GM21447 (cell line): ENCODE measurements around the gene CD72.
A peak's percentile ranks its signal among the peaks of the same experiment; 100 is the strongest.
"Not testable (repeated sequence)": the region's sequence is repeated elsewhere in the genome, so short reads cannot be mapped to it uniquely, and the experiment has no call there.

ENCODE experiments used
- ATAC-seq: cut with Tn5 transposase; IDR thresholded peaks from one replicate; pipeline ENCODE4 v1.9.1; 2021; ENCODE audit not compliant: unreplicated experiment

CD72 gene

DNA sequence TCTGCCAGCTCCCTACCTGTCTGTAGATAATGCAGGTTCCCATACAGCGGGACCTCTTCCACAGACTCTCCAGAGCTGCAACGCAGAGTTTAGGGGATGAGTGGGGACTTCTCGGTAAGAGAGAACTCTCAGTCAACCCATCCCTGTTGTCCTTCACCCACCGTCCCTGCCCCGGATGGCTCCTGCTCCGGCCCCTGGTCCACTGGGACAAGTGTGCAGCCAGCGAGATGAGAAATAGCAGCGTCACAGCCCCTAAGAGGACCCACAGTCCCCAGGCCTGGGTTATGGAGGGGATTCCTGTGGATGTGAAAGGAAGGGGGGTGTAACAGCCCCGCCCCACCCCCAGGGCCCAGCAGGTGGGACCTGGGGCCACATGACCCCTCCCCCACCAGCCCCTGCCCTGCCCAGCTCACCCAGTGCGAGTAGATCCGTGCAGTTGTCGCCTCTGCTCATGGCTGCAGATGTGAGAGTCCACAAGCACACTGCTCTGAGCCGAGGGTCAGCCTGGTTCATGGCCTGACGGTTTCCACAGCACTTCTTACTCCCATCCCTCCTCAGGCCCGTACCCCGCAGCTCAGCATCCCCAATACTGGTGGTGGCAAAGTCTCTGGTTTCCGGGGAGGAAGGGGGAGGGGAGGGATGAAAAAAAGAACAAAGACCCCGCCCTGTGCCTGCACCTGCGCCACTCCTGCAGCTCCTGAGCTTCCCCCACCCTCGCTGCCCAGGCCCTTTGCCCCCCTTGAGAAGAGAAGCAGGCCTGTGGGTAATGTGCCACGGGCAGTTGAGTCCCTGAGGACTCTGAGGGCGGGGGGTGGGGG, 32.3 kb upstream of the CD72 start, which contains the start of gene SIT1:
Gene SIT1, minus strand, starts transcription at position 591 of the 818 bp plus-strand sequence. Its CDS starts 78 bp downstream, at position 513.
- ATAC-seq, result no peak

DNA sequence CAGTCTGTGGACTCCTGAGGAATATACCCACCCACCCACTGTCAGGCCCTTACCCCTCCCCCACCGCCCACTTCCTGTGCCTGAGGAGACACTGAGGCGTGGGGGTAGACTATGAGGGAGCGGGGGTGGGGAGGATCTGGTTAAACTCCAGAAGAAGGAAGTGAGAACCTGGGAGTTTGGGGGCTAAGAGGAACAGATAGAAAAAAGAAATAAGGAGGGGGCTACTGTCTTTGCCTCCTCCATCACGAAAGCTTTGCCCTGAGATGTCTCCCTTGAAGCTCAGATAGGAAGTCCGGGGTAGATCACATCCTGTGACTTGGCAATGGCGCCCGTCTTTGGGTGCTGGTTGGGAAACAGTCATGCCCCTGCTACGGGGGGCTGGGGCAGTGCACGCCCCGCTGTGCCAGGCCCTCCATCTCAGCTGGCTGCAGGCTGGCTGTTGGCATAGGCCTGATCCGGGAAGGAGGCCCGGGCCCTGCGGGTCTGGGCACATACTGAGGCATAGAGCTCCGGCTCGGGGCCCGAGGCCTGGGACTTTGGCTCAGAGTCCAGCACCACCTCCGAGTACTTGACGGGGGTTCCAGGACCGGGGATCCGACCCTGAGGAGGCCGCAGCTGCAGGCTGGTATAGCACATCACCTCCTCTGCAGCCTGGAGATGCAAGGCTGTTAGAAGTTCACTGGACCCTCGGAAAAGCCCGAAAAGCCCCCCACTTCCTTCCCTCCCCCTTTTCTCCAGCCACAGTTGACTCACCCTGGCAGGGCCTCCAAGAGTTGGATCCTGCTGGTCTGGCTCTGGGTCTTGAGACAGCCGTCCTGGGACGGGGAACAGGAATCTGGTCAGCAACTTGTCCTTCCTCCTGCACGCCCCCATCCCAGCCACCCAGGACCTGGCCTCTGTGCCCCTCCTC, 31.5 kb upstream of the CD72 start:
- no peak for ATAC-seq

DNA sequence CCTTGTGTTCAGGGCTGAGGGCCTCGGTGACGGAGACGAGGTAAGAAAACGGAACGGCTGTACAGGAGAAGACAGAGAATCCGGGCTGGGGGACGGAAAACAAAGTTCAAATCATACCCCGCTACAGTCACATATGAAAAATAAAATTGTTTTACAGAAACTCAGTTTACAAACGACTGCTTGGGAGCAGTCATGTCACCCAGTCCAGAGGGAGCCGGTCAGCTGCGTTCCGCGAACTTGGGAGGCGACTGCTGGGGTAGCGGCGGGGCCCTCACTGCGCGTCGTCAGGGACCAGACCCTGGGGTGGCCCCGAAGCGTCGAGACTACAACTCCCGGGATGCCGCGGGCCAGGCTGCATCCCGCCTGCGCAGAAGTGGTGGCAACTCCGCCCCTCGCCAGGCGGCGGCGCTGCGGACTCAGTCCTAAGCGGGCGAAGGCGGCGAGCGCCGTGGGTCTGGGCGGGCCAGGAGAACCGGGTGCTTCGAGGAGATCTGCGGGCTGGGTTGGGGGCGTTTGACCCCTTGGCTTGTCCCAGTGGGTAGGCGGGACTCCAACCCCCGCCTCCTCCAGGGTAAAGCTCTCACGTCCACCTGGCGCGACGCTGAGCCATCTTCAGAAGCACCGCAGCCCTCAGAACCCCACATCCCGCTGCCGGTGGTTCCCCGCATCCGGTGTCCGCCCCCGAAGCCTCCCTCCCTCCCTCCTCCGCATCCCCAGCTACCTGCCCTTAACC, 28.5 kb upstream of the CD72 start:
- peak; percentile 75 for ATAC-seq

DNA sequence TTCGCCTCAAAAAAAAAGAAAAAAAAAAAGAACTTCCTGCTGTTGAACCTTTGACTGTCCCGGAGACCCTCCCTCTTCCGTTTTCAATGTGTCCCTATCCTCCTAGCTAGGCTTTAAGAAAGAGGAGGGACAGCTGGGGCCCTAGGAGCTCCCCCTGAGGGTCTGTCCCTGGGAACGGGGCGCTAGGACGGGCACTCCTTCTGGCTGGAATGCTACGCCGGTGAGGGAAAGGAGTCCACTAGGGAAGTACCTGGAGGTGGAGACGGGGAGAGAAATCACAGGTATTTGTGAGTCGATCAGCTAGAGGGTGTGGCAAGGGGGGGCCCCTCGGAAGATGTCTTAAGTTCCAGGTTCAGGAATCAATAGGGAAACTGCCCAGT, 27.9 kb upstream of the CD72 start:
- ATAC-seq, result no peak

DNA sequence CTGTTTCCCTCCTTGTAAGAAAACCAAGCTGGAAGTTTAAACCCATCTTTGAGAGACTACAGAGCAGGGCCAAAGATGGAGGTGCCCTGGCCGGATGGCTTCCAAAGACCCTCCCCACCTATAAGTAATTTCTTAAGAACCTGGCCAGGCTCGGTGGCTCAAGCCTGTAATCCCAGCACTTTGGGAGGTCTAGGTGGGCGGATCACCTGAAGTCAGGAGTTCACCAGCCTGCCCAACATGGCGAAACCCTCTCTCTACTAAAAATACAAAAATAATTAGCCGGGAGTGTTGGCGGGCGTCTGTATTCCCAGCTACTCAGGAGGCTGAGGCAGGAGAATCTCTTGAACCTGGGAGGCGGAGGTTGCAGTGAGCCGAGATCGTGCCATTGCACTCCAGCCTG, 27.5 kb upstream of the CD72 start:
- ATAC-seq, result not testable (repeated sequence)

DNA sequence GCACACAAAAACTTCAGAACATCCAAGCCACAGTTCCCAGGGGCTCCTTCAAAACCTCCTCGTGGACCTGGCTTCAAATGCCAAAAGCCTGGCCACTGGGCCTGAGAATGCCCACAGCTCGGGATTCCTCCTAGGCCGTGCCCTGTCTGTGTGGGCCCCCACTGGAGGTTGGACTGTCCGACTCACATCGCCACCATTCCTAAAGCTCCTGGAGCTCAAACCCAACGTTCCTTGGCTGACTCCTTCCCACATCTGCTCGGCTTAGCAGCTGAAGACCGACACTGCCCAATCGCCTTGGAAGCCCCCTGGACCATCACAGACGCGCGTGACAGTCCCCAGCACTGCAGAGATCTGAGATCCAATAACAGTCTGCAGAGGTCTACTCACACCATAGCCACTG, 24.8 kb upstream of the CD72 start:
- no peak for ATAC-seq

DNA sequence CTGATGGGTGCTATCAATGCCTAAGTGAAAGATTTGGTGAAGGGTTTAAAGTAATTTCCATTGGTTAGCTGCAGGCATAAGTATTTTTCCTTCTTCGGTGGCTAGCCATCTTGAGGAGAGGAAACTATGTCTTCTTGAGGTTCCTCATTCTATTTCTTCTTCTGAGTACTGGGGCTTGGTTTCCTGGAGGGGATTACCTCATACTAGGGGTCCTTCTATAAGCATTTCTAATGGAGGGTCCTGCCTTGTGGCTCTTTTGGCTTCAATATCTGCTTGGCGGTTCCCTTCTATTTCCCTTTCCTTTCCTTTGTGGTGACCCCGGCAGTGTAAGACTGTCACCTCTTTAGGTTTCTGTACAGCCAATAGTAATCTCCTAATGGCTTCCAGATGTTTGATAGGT, 23.3 kb upstream of the CD72 start:
- not testable (repeated sequence) for ATAC-seq

DNA sequence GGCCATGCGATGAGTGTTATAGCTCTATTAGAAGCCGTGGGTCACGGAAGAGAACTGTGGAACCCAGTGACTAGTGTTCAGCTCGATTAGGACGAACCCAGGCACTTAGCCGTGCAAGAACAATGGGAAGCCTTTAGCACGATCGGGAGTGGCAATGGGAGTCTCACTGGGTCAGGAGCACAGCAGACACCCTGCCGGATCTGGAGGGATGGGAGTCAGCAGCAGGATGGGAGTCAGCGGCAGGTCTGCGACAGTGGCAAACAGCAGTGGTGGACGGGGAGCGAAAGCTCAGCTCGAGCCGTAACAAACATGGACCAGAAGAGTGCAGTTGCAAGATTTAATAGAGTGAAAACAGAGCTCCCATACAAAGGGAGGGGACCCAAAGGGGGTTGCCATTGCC, 22.2 kb upstream of the CD72 start:
- not testable (repeated sequence) for ATAC-seq

DNA sequence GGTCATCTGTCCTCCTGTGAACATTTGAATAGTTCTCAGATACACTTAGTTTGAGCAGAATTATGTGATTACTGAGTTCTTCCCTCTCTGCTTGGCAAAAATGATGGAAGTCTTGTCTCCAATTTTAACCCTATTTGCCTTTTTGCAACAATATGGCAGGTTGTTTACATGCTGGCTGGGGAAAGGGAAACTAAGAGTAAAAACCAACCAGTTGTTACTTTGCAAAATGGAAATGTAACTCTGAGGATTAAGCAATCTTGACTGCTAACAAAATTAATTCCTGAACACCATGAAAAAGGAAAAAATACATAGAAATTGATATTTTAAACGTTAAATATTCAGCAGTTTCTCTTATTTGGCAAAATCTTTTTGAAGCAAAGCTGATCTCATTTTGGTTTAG, 21.4 kb upstream of the CD72 start:
- no peak for ATAC-seq

DNA sequence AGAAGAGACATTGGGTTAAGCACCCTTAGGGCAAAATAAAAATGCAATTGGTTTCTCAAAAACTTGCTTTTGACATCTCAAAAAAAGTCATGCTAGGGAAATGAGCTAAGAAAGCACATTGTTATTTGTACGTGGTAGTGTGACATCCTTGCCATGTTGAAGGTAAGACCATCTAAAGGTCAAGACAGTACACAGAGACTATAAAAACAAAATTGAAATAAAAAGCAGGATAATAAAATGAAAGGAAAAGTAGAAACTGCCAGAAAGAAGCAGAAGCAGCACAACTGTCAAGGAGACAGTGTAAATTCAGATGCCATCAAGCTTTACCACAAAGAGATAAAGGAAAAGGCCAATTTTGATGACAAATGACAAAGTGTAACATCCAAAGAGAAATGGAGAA, 21.0 kb upstream of the CD72 start:
- not testable (repeated sequence) for ATAC-seq

DNA sequence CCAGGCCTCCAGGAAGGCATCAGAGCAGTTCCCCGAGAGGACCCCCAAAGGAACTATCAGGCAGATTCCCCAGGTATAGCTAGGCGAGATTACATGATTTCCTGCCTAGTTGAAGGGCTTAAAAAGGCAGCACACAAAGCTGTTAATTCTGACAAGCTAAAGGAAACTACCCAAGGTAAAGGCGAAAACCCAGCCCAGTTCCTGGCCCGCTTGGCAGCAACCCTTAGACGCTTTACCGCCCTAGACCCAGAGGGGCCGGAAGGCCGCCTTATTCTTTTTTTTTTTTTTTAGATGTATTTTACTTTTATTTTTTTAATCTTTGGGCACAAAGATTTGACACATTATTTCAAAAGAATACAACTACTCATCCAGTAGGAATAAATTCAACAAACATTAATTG, 20.5 kb upstream of the CD72 start:
- ATAC-seq, result not testable (repeated sequence)

DNA sequence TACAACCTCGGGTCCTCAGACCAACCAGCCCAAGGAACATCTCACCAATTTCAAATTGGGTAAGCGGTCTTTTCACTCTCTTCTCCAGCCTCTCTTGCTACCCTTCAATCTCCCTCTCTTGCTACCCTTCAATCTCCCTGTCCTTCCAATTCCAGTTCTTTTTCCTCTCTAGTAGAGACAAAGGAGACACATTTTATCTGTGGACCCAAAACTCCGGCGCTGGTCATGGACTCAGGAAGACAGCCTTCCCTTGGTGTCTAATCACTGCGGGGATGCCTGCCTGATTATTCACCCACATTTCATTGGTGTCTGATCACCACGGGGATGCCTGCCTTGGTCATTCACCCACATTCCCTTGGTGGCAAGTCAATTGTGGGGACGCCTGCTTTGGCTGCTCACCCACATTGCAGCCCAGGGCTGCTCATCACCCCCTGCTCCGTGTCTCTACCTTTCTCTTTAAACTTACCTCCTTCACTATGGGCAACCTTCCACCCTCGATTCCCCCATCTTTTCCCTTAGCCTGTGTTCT, 19.3 kb upstream of the CD72 start:
- not testable (repeated sequence) for ATAC-seq

DNA sequence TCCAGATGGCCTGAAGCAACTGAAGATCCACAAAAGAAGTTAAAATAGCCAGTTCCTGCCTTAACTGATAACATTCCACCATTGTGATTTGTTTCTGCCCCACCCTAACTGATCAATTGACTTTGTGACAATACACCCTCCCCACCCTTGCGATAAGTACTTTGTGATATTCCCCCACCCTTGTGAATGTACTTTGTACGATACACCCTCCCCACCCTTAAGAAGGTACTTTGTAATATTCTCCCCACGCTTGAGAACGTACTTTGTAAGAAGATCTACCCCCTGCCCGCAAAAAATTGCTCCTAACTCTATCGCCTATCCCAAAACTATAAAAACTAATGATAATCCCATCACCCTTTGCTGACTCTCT, 18.6 kb upstream of the CD72 start:
- ATAC-seq, result not testable (repeated sequence)

DNA sequence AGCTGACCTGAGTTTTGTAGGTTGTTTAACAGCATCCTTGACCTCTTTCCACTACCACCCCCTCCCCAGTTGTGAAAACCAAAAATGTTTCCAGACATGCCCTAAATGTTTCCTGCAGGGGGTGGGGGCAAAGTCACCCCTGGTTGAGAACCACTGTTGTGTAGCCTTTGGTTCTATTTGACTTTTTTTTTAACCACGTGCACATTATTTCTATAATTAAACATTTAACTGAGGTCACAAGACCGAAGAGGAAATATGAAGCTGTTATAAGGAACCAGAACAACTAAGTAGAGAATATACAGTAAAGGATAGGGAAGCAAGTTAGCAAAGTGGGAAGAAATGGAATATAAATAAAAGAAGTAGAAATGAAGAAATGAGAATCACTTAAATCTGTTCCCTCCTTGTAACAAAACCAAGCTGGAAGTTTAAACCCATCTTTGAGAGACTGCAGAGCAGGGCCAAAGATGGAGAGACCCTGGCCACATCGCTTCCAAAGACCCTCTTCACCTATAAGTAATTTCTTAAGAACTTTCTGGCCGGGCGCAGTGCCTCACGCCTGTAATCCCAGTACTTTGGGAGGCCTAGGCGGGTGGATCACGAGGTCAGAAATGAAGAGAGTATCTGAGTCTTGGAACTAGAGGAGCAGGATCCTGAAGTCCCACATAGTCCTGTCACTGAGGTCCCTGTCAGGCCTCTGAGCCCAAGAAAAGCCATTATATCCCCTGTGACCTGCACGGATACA, 18.1 kb upstream of the CD72 start:
- ATAC-seq, result no peak

DNA sequence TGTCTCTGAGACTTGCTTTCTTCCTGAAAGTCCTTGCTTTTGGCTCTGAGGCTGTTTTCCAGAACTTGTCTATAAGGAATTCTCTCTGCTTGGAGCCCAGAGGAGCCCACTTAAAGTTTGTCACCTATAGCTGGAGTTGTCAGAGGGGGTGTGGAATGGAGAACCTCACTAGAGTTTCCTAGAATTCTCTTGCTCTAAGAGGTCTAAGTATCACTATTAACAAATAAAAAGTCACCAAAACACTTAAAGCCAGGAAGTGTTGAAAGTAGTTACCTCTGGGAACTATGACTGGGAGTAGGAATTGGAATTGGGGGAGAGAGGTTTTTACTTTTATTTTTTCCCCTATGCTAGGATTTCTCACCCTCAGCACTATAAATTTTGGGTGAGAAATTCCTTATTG, 17.5 kb upstream of the CD72 start:
- ATAC-seq, result no peak

DNA sequence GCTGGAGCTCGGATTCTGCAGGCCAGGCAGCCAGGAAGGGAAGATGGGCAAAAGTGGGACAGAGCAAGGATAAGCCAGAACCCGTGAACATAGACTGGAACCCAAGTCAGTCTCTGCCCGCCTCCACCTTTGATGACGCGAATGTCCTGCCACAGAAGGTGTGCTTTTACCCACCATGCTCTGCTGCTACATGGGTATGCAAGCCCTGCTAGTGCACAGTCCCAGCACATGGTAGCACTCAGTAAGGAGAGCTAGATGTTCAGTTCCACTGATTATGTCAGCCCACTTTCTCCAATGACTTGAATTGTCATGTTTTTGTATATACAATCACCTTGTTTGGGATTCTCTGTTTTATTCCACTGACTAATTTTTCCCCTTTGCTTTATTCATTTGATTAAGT, 11.4 kb upstream of the CD72 start:
- ATAC-seq, result no peak

DNA sequence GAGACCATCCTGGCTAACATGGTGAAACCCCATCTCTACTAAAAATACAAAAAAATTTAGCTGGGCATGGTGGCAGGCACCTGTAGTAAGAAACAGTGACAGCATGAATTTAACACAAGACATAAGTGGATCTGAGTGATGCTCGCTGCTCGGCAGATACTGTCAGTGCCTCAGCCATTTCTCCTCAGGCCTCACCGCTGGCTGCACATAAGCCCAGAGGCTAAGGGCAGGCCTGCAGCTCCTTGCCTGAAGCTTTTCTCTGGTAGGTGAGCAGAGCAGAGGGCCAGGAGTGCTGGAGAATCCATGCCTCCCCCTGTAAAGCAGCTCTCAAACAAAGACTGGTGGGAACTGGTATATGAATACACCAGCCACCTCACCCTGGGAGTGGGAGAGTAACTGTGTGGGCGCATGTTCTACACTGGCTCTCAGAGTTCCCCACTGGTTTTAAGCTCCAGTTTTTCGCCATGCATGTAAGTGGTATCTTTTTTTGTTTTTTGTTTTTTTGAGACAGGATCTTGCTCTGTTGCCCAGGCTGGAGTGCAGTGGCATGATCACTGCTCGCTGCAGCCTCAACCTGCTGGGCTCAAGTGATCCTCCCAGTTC, 10.3 kb upstream of the CD72 start:
- ATAC-seq, result no peak

DNA sequence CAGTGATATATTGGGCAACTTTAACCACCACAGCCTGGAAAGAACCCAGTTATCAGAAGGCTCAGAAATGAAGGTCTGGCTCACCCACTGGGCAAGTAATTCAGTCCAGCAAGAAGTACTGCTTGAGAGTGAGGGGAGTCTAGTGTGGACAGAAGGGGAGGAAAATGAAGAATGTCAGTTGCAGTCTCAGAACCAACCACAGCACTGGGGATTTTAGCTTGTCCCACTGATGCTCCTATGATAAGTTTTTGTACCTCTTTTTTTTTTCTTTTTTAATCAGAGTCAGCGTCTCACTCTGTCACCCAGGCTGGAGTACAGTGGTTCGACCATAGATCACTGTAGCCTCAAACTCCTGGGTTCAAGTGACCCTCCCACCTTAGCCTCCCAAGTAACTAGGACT, 9.4 kb upstream of the CD72 start:
- no peak for ATAC-seq

DNA sequence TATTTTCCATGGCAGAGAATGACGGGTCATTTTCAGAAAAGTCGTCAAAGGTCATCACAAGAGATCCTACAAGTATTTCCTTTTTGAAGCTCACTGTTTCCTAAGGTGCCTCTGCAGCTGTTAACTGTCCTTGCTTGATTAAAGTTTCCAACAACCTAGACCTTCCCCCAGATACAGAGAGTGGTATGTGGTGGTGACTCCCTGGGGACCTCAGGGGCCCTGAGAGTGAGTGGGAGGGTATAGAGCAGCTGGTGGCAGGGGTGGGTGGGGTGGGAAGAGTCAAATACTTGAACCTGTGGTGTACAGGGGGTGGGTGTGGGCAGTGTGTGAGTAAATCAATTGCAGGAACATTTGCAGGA, 1.6 kb upstream of the CD72 start:
- ATAC-seq, result peak; percentile 49
